ENCODE data around the gene NEK1.

NEK1 gene

DNA sequence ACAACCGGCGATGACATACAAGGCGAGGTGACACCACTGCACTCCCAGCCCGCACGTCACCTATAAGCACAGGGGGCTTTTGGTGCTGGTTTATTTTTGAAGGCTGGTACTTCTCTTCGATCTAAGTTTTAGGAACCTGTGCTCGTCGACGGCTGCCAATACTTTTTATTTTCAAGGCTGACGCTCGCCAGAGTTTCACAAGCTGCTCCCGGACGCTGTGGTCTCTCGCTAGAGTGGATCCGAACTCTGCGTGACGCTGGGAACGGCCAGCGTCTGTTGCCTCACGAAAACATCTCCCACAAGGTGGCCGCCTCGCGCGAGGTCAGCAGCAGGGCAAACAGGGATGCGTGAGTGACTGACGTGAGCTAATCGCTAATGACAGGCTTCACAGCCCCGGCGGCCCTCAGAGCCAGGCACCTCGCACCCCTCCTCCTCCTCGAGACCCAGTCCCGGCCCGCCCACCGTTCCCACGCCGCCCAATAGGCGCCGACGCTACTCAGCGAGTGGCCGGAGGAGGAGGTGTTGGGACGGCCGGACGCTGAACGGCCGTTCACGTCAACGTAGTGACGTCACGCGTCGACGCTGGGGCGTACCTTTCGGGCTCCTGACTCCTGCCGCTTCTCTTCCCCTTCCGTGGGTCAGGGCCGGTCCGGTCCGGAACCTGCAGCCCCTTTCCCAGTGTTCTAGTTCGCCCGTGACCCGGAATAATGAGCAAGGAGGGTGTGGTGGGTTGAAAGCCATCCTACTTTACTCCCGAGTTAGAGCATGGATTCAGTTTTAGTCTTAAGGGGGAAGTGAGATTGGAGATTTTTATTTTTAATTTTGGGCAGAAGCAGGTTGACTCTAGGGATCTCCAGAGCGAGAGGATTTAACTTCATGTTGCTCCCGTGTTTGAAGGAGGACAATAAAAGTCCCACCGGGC is 7.8 kb upstream of the NEK1 start, which contains the start of gene CLCN3:
TSS of gene CLCN3 (plus strand) at position 621 of the 922 bp plus-strand sequence. CDS start 15,351 bp downstream, outside the sequence.
- DNase-seq (ENCODE audit: low read depth) = peak; percentile 96
- H3K4me3 ChIP-seq (ENCODE audit: low read length) = peak within 1 kb of the TSS; percentile 91
- TF ChIP-seq, protein P1, sequence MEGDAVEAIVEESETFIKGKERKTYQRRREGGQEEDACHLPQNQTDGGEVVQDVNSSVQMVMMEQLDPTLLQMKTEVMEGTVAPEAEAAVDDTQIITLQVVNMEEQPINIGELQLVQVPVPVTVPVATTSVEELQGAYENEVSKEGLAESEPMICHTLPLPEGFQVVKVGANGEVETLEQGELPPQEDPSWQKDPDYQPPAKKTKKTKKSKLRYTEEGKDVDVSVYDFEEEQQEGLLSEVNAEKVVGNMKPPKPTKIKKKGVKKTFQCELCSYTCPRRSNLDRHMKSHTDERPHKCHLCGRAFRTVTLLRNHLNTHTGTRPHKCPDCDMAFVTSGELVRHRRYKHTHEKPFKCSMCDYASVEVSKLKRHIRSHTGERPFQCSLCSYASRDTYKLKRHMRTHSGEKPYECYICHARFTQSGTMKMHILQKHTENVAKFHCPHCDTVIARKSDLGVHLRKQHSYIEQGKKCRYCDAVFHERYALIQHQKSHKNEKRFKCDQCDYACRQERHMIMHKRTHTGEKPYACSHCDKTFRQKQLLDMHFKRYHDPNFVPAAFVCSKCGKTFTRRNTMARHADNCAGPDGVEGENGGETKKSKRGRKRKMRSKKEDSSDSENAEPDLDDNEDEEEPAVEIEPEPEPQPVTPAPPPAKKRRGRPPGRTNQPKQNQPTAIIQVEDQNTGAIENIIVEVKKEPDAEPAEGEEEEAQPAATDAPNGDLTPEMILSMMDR (conservative IDR thresholded peaks at IDR 0.05; ENCODE audit: low read depth, low read length) = no peak

DNA sequence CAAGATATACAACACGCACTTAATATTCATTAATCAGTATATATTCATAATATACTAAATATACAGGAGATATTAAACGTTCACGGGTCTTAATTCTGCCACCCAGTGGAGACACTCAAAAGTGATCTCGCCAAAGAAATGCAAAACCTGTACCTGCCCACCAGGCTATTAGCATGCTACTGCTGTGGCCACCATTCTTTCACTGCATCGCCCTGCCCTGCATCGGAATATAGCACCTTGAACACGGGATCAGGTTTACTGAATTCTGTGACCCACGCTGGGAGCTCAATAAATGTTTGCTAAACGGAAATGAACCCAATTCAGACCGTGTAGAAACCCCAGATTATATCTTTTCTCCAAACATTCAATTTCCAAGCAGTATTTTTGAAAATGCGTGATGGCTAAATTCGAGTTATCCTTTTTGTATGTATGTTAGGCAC is 7.2 kb upstream of the NEK1 start:
- TF ChIP-seq, protein P1 (conservative IDR thresholded peaks at IDR 0.05; ENCODE audit: low read depth, low read length) = peak; percentile 70
- peak; percentile 71 for DNase-seq (ENCODE audit: low read depth)
- H3K4me3 ChIP-seq (ENCODE audit: low read length) = peak overlapping the region; percentile 91

DNA sequence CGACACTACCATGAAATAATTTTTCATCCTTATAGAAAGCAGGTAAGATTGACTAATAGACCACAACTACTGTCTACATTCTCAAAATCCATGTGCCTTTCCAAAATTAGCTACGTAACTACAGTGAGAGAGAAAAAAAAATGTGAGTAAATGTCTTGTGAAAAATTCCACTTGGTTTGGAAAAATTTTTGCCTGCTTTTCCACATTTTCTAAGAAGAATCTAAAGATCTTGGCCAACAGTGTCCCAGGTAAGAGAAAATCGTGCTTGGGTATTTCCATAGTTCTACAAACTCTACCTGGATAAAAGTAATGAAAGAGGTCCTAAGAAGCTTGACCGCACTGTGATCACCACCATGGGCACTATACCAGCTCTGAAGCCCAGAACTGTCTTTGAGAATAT is 6.6 kb upstream of the NEK1 start:
- no peak for DNase-seq (ENCODE audit: low read depth)
- H3K4me3 ChIP-seq (ENCODE audit: low read length) = no peak overlapping the region
- TF ChIP-seq, protein P1 (conservative IDR thresholded peaks at IDR 0.05; ENCODE audit: low read depth, low read length) = no peak

DNA sequence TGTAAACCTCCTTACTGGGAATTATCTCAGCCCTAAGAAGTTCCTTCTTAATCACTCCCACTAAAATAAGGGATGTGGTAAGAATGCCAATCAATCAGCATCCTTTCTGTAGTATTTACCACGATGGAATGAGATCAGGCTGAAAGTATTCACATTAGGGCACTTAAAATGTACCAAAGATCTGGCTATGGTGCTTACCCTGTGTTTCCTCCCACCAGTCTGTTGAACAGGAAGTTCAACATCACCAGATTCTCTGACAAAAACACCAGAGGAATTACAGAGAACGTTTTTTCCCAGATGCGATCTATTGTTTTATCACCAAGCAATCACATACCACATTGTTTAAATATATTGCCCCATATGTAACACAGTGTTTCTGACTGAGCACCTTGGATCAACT is 5.9 kb upstream of the NEK1 start:
- DNase-seq (ENCODE audit: low read depth) = no peak
- H3K4me3 ChIP-seq (ENCODE audit: low read length) = no peak overlapping the region
- TF ChIP-seq, protein P1 (conservative IDR thresholded peaks at IDR 0.05; ENCODE audit: low read depth, low read length) = no peak

GRCh38 chr4:169617306-169617705 is 4.9 kb upstream of the NEK1 start:
- no peak overlapping the region for H3K4me3 ChIP-seq (ENCODE audit: low read length)
- DNase-seq (ENCODE audit: low read depth) = no peak
- TF ChIP-seq, protein P1 (conservative IDR thresholded peaks at IDR 0.05; ENCODE audit: low read depth, low read length) = no peak

DNA sequence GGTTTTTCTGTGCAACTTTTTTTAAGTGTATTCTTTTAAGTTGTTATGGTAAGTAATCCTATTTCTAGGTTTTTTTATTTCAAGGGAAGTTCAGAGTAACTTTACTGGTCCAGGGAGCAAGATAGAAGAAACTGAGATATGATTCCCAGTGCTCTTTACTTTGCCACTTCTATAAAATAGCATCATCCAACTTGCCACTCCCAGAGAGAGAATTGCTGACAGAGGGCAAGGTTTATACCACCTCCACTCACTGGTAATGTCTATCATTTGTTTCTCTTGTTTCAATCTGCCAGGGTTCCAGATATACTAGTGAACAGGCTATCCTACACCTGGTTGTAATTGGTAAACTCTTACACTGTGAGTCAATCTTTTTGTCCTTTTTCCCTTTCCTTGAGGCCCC is 4.5 kb upstream of the NEK1 start:
- DNase-seq (ENCODE audit: low read depth) = no peak
- H3K4me3 ChIP-seq (ENCODE audit: low read length) = no peak overlapping the region
- TF ChIP-seq, protein P1 (conservative IDR thresholded peaks at IDR 0.05; ENCODE audit: low read depth, low read length) = no peak

All from retinal pigment epithelial cell (primary cell).